ENCODE results near the gene LIPT2.
A peak's percentile ranks its signal among the peaks of the same experiment; 100 is the strongest.

The LIPT2 gene

DNA sequence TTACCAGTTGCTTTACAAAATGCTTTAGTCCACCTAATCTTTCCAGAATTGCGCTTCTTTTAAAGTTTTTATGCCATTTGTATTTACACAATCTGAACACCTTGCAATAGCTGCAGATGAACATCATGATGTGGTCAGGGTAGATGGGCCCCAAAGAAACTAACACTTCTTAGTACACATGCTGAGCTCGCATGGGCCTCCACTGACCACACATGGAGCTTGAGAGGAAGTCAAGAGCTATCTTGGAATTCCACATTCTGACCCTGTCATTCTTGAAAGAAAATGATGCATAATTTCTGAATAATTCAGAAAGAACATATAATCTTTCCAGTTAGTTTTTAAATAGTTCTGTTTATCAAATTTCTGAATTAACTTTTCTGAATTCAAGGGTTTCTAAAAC, 7.7 kb downstream of the LIPT2 start:
- peak; percentile 54 for DNase-seq (ENCODE audit: low read depth)
- no peak overlapping the region for H3K4me3 ChIP-seq (ENCODE audit: low read depth, low read length)
- TF ChIP-seq, protein P1, sequence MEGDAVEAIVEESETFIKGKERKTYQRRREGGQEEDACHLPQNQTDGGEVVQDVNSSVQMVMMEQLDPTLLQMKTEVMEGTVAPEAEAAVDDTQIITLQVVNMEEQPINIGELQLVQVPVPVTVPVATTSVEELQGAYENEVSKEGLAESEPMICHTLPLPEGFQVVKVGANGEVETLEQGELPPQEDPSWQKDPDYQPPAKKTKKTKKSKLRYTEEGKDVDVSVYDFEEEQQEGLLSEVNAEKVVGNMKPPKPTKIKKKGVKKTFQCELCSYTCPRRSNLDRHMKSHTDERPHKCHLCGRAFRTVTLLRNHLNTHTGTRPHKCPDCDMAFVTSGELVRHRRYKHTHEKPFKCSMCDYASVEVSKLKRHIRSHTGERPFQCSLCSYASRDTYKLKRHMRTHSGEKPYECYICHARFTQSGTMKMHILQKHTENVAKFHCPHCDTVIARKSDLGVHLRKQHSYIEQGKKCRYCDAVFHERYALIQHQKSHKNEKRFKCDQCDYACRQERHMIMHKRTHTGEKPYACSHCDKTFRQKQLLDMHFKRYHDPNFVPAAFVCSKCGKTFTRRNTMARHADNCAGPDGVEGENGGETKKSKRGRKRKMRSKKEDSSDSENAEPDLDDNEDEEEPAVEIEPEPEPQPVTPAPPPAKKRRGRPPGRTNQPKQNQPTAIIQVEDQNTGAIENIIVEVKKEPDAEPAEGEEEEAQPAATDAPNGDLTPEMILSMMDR (conservative IDR thresholded peaks at IDR 0.05; ENCODE audit: low read depth, low read length), result no peak

DNA sequence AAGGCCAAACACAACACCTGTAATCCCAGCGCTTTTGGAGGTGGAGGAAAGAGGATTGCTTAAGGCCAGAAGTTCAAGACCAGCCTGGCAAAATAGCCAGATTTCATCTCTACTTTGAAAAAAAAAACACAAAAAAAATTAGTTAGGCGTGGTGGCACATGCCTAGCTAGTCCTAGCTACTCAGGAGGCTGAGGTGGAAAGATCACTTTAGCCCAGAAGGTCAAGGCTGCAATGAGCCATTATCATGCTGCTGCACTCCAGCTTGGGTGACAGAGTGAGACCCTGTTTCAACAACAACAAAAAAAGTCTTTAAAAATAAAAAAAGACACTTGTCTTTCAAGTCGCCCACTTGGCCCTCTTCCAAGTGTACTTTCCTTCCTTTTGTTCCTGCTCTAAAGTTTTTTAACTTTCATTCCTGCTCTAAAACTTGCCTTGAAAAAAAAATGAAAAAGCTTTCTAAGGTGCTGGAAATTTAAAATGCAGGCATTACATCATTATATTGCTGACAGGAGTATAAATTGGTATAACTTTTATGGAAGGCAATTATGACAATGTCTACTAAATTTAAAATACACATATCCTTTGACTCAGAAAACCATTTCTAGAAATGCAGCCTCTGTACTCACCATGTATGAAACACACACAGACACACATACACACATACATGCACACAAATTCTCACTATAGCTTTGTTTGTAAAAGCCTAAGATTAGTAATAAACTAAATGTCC, 12.7 kb downstream of the LIPT2 start:
- no peak for DNase-seq (ENCODE audit: low read depth)

DNA sequence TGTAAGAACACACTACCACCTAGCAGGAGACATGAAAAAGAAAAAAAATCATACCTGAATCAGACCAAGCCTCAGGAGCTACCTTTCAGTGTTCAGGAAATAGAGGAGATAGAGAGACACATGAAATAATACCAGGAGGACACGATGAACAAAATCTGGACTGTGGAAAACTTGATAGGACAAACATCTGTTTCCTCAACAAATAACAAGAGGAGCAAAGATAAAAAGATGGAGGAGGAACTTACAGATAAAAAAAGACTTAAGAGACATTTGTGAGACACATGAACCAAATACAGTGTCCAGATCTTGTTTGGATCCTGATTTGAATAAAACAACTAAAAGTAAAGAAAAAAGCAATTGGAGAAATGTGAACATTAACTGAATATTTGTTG, 13.8 kb downstream of the LIPT2 start:
- DNase-seq (ENCODE audit: low read depth), result no peak
- TF ChIP-seq, protein P1 (conservative IDR thresholded peaks at IDR 0.05; ENCODE audit: low read depth, low read length), result no peak

More for the DNA sequence above, 12.7 kb downstream of the LIPT2 start:
- H3K4me3 ChIP-seq (ENCODE audit: low read depth, low read length), result no peak overlapping the region
- TF ChIP-seq, protein P1 (conservative IDR thresholded peaks at IDR 0.05; ENCODE audit: low read depth, low read length), result no peak

DNA sequence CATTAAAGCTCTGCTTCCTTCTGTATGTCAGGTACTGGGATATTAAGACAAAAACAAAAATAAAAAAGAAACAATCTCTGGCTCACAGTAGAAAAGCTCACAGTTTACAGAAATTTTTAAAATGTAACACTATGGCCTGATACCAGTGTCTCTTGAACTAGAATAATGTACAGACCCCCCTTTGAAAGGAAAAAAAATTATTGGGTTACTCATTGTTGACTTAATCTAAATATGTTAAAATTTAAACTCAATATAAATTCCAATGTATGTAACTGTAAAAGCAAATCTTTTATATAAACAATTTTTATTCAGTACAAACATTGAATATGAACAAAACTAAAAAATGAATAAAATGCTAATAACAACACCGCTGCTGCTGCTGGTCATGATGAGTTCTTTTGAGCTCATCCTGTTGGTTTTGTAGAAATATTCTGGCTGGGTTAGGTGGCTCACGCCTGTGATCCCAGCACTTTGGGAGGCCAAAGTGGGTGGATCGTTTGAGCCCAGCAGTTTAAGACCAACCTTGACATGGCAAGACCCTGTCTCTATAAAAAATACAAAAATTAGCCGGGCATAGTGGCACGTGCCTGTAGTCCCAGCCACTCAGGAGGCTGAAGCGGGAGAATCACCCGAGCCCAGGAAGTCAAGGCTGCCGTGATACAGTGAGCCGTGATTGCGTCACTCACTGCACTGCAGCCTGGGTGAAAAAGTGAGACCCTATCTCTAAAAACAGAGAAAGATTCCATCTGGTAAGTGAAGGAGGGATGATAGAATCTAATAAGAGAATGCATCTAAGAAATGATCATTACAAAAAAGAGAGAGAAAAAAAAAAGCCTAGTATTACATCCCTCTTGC, 14.4 kb downstream of the LIPT2 start:
- H3K4me3 ChIP-seq (ENCODE audit: low read depth, low read length), result no peak overlapping the region
- DNase-seq (ENCODE audit: low read depth), result no peak
- TF ChIP-seq, protein P1 (conservative IDR thresholded peaks at IDR 0.05; ENCODE audit: low read depth, low read length), result no peak

More for the DNA sequence above, 13.8 kb downstream of the LIPT2 start:
- H3K4me3 ChIP-seq (ENCODE audit: low read depth, low read length), result no peak overlapping the region

DNA sequence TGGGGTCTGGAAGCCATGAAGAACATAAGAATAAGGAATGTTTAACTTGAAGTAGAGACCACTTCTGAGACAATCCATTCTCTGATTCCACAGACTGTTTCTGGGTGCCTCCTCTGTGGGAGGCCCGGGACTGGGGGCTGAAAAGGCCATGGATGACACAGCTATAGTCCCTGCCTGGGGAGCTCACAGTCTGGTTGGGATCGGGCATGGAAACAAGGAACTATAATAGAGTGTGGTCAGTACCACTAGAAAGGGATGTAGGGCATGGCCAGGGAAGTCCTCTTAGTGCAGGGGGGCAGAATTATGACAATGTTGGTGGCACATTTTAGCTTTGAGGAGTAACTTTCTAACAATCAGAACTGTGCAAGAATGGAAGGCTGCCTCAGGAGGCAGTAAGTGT, 17.0 kb downstream of the LIPT2 start:
- no peak for DNase-seq (ENCODE audit: low read depth)
- TF ChIP-seq, protein P1 (conservative IDR thresholded peaks at IDR 0.05; ENCODE audit: low read depth, low read length), result no peak
- H3K4me3 ChIP-seq (ENCODE audit: low read depth, low read length), result no peak overlapping the region

DNA sequence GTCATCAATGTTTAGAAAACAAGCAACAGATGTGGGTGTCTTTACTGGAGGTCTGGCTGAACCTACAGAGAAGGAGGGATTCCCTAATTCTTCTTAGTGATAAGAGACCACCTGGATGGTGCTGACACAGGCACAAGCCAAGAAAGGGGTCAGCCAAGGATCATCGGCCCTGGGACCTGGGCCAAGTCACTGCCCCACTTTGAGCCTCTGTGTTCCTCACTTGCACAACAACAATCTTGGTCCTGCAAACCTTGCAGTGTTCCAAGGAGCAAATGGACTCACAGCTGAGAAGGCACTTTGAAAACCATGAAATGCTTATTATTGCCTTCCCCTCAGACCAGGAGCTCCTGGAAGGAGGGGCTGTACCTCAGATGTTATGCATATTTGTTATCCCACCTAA, 19.2 kb downstream of the LIPT2 start:
- DNase-seq (ENCODE audit: low read depth), result peak; percentile 26
- no peak overlapping the region for H3K4me3 ChIP-seq (ENCODE audit: low read depth, low read length)
- TF ChIP-seq, protein P1 (conservative IDR thresholded peaks at IDR 0.05; ENCODE audit: low read depth, low read length), result no peak
